Endothelial cell of umbilical vein (primary cell): ENCODE results near the gene DNAH10. TPM values are rescaled to one million over a fixed set of nuclear protein-coding genes. Genes with fewer than 3 reads are reported as not detected.
A peak's percentile ranks its signal among the peaks of the same experiment; 100 is the strongest.

ENCODE experiments used
- BruUV-seq: library from RNA; stranded (reverse); fragments of 400-500 nt; replicated peaks from 2 replicates; lab custom pipeline; 2021; lab: Mats Ljungman, UMichigan
- CTCF ChIA-PET: fragments of 300-600, 350-600 bp; sonication (Branson Sonifier 250); formaldehyde crosslinking; loops from one replicate; lab custom pipeline; 2021; ENCODE audit warnings: antibody characterized with exemption, inconsistent platforms; lab: Charles Lee
- POLR2A ChIA-PET: fragments of 300-600, 350-600 bp; sonication (Branson Sonifier 250); formaldehyde crosslinking; loops from one replicate; lab custom pipeline; 2021; ENCODE audit warnings: antibody characterized with exemption, inconsistent platforms; lab: Charles Lee
- DNase-seq: peaks from one replicate; pipeline ENCODE4 v3.0.0-alpha.2; 2011; ENCODE audit warnings: low read depth, low spot score
- FAIRE-seq: peaks from 2 replicates; lab custom pipeline; 2011; peaks lifted over from hg19 to GRCh38; lab: Jason Lieb, UNC
- H2AFZ ChIP-seq: 2 replicates; pipeline ENCODE4 v1.6.0; 2012; ENCODE audit warnings: low read depth, low read length, control low read depth, inconsistent platforms
- H3K27ac ChIP-seq: 2 replicates; pipeline ENCODE4 v1.5.1; 2011; ENCODE audit warnings: low read depth, mild to moderate bottlenecking, control low read depth, low read length, moderate library complexity; ENCODE audit not compliant: insufficient read depth
- H3K27me3 ChIP-seq, 2 experiments: 2 replicates each; pipeline versions ENCODE4 v1.6.0 to v1.6.1; 2011; ENCODE audit warnings: low read length in 2 of 2, mixed read lengths in 1 of 2; ENCODE audit not compliant: control insufficient read depth in 2 of 2, insufficient read depth in 2 of 2
- H3K36me3 ChIP-seq, 2 experiments: 2 replicates in 1 of 2; 3 replicates in 1 of 2; pipeline ENCODE4 v1.5.1; 2011; ENCODE audit warnings: low read length in 2 of 2, mild to moderate bottlenecking in 1 of 2, moderate library complexity in 1 of 2; ENCODE audit not compliant: control insufficient read depth in 2 of 2, insufficient read depth in 2 of 2; ENCODE audit errors: extremely low read depth in 1 of 2
- H3K4me1 ChIP-seq: 3 replicates; pipeline ENCODE4 v1.5.1; 2011; ENCODE audit warnings: mild to moderate bottlenecking, low read length; ENCODE audit not compliant: control insufficient read depth, insufficient read depth; ENCODE audit errors: extremely low read depth
- H3K4me2 ChIP-seq: 2 replicates; pipeline ENCODE4 v1.6.1; 2011; ENCODE audit warnings: low read length, control low read depth, mixed read lengths; ENCODE audit not compliant: insufficient read depth
- H3K4me3 ChIP-seq, 3 experiments: fragments of 200-600 bp in 1 of 3; sonication (generic), shearing (Covaris generic) in 1 of 3; replicated peaks in 1 of 3; 2 replicates each; pipeline ENCODE4 v1.5.1; 2011 to 2016; ENCODE audit warnings: control low read depth in 3 of 3, low read length in 3 of 3, mild to moderate bottlenecking in 2 of 3, inconsistent platforms in 1 of 3, low read depth in 1 of 3, moderate library complexity in 1 of 3; ENCODE audit not compliant: insufficient read depth in 1 of 3
- H3K79me2 ChIP-seq: 2 replicates; pipeline ENCODE4 v1.6.0; 2012; ENCODE audit warnings: low read length, inconsistent platforms; ENCODE audit not compliant: control insufficient read depth, insufficient read depth
- H3K9ac ChIP-seq: replicated peaks from 2 replicates; pipeline ENCODE3; 2011; ENCODE audit warnings: low read length, control low read depth; ENCODE audit not compliant: insufficient read depth; ENCODE audit errors: extremely low read depth
- H3K9me1 ChIP-seq: replicated peaks from 3 replicates; pipeline ENCODE4 v1.6.0; 2011; ENCODE audit warnings: mild to moderate bottlenecking, low read length; ENCODE audit not compliant: control insufficient read depth, insufficient read depth; ENCODE audit errors: extremely low read depth
- H3K9me3 ChIP-seq: replicated peaks from 2 replicates; pipeline ENCODE4 v1.5.1; 2012; ENCODE audit warnings: low read length, inconsistent platforms; ENCODE audit not compliant: control insufficient read depth, insufficient read depth
- H4K20me1 ChIP-seq: replicated peaks from 2 replicates; pipeline ENCODE3; 2011; ENCODE audit warnings: mild to moderate bottlenecking, low read length; ENCODE audit not compliant: control insufficient read depth, insufficient read depth; ENCODE audit errors: extremely low read depth
- POLR2AphosphoS5 ChIP-seq: IDR thresholded peaks from 2 replicates; pipeline ENCODE4 v1.6.1; 2012; ENCODE audit warnings: low read depth, mild to moderate bottlenecking, control low read depth, low read length, moderate library complexity; ENCODE audit not compliant: insufficient read depth
- dilution Hi-C: fragments of 300-500 bp; cut with MboI; formaldehyde crosslinking; loops from one replicate; pipeline ENCODE4 v1.15.0; 2019; ENCODE audit warnings: low sequenced_read_pairs; ENCODE audit not compliant: extremely low pct_ligation_motif_present
- intact Hi-C: fragments of 100-400 bp; cut with micrococcal nuclease; formaldehyde crosslinking; loops from one replicate; pipeline ENCODE4 v1.10.0; 2022
- polyA plus RNA-seq, 4 experiments: library from polyadenylated mRNA; depleted of rRNA in 3 of 4; stranded (reverse) in 3 of 4; unstranded in 1 of 4; fragments of >200 nt; gene quantifications; 2 replicates each; pipeline versions ENCODE4 v1.2.1 to v1.2.3, GENCODE V29; 2011 to 2012; ENCODE audit warnings: missing spikeins in 1 of 4
- total RNA-seq: library from RNA; stranded (reverse); gene quantifications from 2 replicates; pipeline ENCODE4 v1.2.3, GENCODE V29; 2021
- TF ChIP-seq, protein P1 (sequence below), 2 donors: IDR thresholded peaks; 1 replicate in 1 of 2; 2 replicates in 1 of 2; pipeline ENCODE4 v1.5.1; 2011; ENCODE audit warnings: low read length in 2 of 2, mild to moderate bottlenecking in 2 of 2, moderate library complexity in 2 of 2, control low read depth in 1 of 2, inconsistent platforms in 1 of 2, low read depth in 1 of 2; ENCODE audit not compliant: insufficient read depth in 1 of 2; ENCODE audit errors: extremely low read depth in 1 of 2

Gene DNAH10
- total and polyA plus RNA-seq, 2 donors (not counting 3 experiments of a cell fraction or from before 2014, with no cell fraction given): 0.04 to 0.31 TPM

DNA sequence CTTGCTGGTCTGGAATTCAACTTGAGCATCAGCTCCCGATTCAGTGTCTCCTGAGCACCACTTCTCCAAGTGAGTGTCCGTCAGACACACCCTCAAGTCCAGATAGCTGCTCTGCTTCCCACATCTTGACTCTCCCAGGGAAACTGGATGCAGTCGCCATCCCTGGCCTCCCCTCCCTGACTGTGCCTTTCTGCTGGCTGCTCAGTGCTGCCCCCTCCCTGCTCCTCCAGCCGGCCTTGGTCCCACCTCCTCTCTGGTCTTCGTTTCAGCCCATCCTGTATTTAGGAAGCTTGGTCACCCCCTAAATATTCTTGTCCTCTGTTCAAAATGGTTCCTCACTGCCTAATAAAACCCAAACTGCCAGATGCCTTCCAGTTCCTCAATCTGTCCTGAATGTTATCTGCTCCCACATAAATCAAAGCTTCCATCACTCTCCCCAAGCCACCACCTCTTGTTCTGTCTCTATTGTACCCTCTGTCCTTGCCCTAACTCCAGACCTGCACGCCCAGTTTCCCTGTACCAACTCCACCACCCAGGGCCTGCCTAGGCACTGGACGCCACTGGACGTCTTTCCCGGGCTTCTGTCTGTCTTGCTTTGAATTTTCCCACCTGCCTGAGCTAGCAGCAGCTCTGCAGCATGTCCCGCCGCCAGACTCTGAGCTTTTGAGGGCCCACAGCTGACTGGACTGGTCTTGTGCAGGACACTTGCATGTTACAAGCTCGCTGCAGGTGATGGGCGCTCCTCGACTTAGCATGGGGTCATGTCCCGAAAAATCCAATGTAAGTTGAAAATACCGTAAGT is 176.8 kb downstream of the DNAH10 start:
- TF ChIP-seq POLR2AphosphoS5: no peak
- TF ChIP-seq, protein P1, sequence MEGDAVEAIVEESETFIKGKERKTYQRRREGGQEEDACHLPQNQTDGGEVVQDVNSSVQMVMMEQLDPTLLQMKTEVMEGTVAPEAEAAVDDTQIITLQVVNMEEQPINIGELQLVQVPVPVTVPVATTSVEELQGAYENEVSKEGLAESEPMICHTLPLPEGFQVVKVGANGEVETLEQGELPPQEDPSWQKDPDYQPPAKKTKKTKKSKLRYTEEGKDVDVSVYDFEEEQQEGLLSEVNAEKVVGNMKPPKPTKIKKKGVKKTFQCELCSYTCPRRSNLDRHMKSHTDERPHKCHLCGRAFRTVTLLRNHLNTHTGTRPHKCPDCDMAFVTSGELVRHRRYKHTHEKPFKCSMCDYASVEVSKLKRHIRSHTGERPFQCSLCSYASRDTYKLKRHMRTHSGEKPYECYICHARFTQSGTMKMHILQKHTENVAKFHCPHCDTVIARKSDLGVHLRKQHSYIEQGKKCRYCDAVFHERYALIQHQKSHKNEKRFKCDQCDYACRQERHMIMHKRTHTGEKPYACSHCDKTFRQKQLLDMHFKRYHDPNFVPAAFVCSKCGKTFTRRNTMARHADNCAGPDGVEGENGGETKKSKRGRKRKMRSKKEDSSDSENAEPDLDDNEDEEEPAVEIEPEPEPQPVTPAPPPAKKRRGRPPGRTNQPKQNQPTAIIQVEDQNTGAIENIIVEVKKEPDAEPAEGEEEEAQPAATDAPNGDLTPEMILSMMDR (IDR thresholded peaks at IDR 0.05; ENCODE audit: extremely low read depth in 1 of 2, insufficient read depth in 1 of 2, low read depth in 1 of 2, low read length in 2 of 2): peak; percentile 24 to 42
- peaks cover 2 to 7% of the 10 kb centered on the region in 2 experiments for H3K36me3 ChIP-seq
- no peak overlapping the region for H3K9ac ChIP-seq
- no peak overlapping the region for H3K27ac ChIP-seq
- POLR2A ChIA-PET: no interaction called here
- CTCF ChIA-PET: interaction anchor here (0.6 to 2.9 kb wide), 7 partner anchors 8 to 93 kb away, joined by 3 to 12 read pairs (median 4); no protein-coding TSS in a partner anchor
- no peak overlapping the region for H3K4me2 ChIP-seq
- BruUV-seq: no TSS peak
- dilution Hi-C loops: no loop called here
- peaks cover 12% of the 10 kb centered on the region for H3K4me1 ChIP-seq
- H3K9me1 ChIP-seq: no peaks in the 10 kb centered on the region
- no peaks in the 10 kb centered on the region for H3K9me3 ChIP-seq
- no peaks in the 10 kb centered on the region for H4K20me1 ChIP-seq
- H3K4me3 ChIP-seq: no peak overlapping the region
- no peaks in the 10 kb centered on the region for H3K79me2 ChIP-seq
- intact Hi-C loops: no loop called here
- H2AFZ ChIP-seq: no peak overlapping the region
- H3K27me3 ChIP-seq: no peaks in the 10 kb centered on the region
- FAIRE-seq: no peak
- DNase-seq: no peak
